Bronchial epithelial cell (primary cell): ENCODE measurements around the gene PTPN3. TPM values are rescaled to one million over a fixed set of nuclear protein-coding genes. Genes with fewer than 3 reads are reported as not detected.
A peak's percentile ranks its signal among the peaks of the same experiment; 100 is the strongest.
"Not testable (repeated sequence)": the region's sequence is repeated elsewhere in the genome, so short reads cannot be mapped to it uniquely, and the experiment has no call there.

Source experiments
- DNase-seq: peaks from one replicate; pipeline ENCODE4 v3.0.0-alpha.2; 2010; ENCODE audit warnings: low read depth
- FAIRE-seq: peaks from 2 replicates; lab custom pipeline; 2011; peaks lifted over from hg19 to GRCh38; lab: Jason Lieb, UNC
- H3K27me3 ChIP-seq: 2 replicates; pipeline ENCODE4 v1.5.1; 2011; ENCODE audit warnings: low read length; ENCODE audit not compliant: control insufficient read depth, insufficient read depth
- H3K36me3 ChIP-seq: 2 replicates; pipeline ENCODE4 v1.5.1; 2011; ENCODE audit warnings: low read length; ENCODE audit not compliant: control insufficient read depth, insufficient read depth
- H3K4me3 ChIP-seq: 2 replicates; pipeline ENCODE4 v1.5.1; 2011; ENCODE audit warnings: mild to moderate bottlenecking, low read depth, low read length, control low read depth
- total RNA-seq: library from RNA; depleted of rRNA; stranded (reverse); fragments of >200 nt; gene quantifications from 2 replicates; pipeline ENCODE4 v1.2.1, GENCODE V29; 2014
- TF ChIP-seq, protein P1 (sequence below): IDR thresholded peaks from 2 replicates; pipeline ENCODE4 v1.5.1; 2011; ENCODE audit warnings: mild to moderate bottlenecking, moderate library complexity, low read length, control low read depth, inconsistent platforms; ENCODE audit not compliant: insufficient read depth, severe bottlenecking

PTPN3 gene
- total RNA-seq, 1 donor from 2014 or later = 14.2 TPM

DNA sequence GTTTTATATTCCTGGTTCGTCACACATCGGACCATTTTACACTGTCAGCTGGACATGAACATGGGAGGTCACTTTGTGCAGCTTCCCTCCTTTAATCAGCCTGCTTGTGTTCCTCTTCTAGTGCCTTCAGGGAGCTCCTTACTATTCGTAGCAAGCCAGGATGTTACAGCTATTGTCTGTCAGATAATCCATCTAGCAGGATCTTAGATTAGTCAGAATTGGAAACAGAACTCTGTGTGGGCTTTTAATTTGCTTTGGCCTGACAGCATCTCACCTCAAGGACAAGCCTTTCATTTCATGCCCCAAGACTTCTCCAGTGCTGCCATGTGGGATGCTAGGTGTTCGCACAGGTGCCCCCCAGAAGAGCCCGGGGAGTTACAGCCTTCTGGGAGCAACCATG lies 147.1 kb downstream of the PTPN3 start:
- Histone ChIP-seq H3K27me3 (no peaks in the 10 kb centered on the region), H3K36me3 (no peaks in the 10 kb centered on the region), H3K4me3 (no peak overlapping the region)
- TF ChIP-seq, protein P1, sequence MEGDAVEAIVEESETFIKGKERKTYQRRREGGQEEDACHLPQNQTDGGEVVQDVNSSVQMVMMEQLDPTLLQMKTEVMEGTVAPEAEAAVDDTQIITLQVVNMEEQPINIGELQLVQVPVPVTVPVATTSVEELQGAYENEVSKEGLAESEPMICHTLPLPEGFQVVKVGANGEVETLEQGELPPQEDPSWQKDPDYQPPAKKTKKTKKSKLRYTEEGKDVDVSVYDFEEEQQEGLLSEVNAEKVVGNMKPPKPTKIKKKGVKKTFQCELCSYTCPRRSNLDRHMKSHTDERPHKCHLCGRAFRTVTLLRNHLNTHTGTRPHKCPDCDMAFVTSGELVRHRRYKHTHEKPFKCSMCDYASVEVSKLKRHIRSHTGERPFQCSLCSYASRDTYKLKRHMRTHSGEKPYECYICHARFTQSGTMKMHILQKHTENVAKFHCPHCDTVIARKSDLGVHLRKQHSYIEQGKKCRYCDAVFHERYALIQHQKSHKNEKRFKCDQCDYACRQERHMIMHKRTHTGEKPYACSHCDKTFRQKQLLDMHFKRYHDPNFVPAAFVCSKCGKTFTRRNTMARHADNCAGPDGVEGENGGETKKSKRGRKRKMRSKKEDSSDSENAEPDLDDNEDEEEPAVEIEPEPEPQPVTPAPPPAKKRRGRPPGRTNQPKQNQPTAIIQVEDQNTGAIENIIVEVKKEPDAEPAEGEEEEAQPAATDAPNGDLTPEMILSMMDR = no peak
- DNase-seq (no peak), FAIRE-seq (no peak)

DNA sequence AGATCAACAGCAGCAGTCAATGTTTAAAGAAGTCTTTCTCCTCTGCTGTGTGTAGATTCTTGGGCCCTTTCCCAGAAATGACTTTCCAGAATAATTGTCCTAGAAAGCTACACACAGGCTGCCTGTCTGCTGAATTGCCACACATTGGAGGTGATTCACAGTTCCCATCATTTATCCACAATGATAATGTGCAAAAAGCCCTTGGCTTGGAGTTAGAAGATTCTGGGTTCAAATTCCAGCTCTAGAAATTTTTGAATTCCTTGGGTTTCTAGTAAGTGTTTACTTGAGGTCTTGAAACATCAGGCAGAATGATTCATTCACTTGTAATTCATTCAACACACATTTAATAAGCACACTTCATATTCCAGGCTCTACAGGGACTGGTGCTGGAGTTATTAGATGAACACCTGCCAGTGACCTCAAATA lies 148.7 kb downstream of the PTPN3 start:
- no peaks in the 10 kb centered on the region for H3K27me3 ChIP-seq
- FAIRE-seq = no peak
- peak; percentile 76 for DNase-seq
- H3K4me3 ChIP-seq = no peak overlapping the region
- TF ChIP-seq, protein P1 = no peak
- no peaks in the 10 kb centered on the region for H3K36me3 ChIP-seq

DNA sequence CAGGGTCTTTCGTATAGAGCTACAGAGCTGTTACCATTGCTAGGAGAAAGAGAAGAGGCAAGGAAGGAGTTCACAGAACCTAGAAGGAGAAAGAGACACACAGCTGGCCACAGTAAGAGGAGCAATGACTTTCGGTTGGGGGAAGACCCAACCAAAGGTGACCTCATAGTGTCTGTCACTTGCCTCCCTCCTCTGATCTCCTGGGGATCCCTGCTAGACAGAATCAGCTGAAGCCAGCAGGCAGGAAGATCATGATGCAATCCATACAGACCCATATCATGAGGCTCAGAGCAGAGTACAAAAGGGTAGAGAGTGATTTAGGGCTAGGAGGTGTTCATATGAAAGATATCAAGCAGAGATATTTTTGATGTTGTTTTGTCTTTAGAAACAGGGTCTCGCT lies 151.2 kb downstream of the PTPN3 start:
- Histone ChIP-seq H3K36me3 (no peaks in the 10 kb centered on the region), H3K27me3 (no peaks in the 10 kb centered on the region), H3K4me3 (no peak overlapping the region)
- DNase-seq (no peak), FAIRE-seq (no peak)
- TF ChIP-seq, protein P1 = no peak

DNA sequence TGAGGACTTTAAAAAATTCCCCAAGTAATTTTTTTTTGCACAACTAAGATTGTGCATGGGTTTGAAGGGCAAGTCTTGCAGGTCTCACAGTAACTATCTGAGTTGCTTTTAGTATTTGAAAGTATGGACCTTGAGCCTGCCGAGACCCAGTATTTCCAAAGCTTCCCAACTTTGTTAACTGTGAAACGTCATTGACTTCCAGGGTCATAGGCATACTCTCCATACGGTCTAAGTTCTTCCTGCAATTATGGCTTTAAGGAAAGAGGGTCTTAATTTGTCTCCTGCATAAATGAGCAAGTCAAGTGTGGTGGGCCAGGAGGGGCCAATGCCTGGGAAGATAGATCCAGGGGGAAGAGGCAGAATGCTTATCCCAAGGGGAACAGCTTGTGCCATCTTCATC lies 153.2 kb downstream of the PTPN3 start:
- no peaks in the 10 kb centered on the region for H3K36me3 ChIP-seq
- FAIRE-seq (no peak), DNase-seq (no peak)
- no peak overlapping the region for H3K4me3 ChIP-seq
- H3K27me3 ChIP-seq = no peaks in the 10 kb centered on the region
- TF ChIP-seq, protein P1 = no peak

DNA sequence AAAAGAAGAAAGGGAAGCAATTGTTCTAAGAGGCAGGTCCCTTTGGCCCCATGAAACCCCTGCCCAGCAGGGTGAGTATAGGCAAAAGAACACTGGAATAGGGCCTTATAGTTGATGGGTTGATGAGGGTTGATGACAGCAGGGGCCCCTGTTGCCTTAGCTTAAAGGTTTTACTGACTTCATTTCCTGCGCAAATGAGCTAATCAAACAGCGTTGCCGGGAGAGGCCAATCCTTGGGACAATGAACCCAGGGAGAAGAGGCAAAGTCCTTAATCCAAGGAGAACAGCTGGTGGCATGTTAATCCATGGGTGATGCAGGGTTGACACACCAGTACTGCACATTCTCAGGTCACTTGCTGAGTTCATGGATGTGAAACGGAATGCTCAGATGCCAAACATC lies 155.2 kb downstream of the PTPN3 start:
- Histone ChIP-seq H3K4me3 (no peak overlapping the region), H3K36me3 (no peaks in the 10 kb centered on the region), H3K27me3 (no peaks in the 10 kb centered on the region)
- TF ChIP-seq, protein P1 = no peak
- FAIRE-seq = no peak
- no peak for DNase-seq

DNA sequence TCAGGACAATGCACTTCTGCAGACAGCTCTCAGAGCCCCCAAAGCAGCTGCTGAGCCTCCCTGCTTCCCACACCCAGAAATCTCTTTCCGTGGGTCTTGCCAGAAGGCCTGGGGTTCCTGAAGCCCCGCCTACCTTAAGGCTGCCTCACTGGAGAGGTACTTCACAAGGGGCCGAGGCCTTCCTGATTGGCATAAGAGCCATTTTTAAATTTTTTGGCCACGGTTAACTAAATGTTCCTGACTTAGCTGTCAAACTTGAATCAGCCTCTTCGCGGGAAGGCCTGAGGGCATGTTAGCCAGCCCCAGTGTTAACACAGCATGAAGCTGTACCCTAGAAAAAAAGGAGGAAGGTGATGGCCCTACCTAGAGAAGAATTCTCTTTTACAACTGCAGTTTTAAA lies 156.5 kb downstream of the PTPN3 start:
- DNase-seq (peak; percentile 66), FAIRE-seq (no peak)
- TF ChIP-seq, protein P1 = no peak
- Histone ChIP-seq H3K4me3 (no peak overlapping the region), H3K27me3 (no peaks in the 10 kb centered on the region), H3K36me3 (no peaks in the 10 kb centered on the region)

DNA sequence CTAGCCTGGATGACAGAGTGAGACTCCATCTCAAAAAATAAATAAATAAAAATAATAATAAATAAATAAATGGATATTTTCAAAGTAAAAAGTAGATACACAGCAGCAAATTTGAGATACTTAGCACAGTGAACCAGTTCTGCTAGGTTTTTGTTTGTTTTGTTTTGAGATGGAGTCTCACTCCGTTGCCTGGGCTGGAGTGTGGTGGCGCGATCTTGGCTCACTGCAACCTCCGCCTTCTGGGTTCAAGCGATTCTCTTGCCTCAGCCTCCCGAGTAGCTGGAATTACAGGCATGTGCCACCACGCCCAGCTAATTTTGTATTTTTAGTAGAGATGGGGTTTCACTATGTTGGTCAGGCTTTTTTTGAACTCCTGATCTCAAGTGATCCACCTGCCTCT lies 157.1 kb downstream of the PTPN3 start:
- not testable (repeated sequence) for FAIRE-seq, H3K36me3 ChIP-seq, DNase-seq, H3K27me3 ChIP-seq, H3K4me3 ChIP-seq
